ENCODE data around the gene SUPT16H. TPM values are rescaled to one million over a fixed set of nuclear protein-coding genes. Genes with fewer than 3 reads are reported as not detected.

The SUPT16H gene
- total RNA-seq, 1 donor from 2014 or later = 46.8 TPM

DNA sequence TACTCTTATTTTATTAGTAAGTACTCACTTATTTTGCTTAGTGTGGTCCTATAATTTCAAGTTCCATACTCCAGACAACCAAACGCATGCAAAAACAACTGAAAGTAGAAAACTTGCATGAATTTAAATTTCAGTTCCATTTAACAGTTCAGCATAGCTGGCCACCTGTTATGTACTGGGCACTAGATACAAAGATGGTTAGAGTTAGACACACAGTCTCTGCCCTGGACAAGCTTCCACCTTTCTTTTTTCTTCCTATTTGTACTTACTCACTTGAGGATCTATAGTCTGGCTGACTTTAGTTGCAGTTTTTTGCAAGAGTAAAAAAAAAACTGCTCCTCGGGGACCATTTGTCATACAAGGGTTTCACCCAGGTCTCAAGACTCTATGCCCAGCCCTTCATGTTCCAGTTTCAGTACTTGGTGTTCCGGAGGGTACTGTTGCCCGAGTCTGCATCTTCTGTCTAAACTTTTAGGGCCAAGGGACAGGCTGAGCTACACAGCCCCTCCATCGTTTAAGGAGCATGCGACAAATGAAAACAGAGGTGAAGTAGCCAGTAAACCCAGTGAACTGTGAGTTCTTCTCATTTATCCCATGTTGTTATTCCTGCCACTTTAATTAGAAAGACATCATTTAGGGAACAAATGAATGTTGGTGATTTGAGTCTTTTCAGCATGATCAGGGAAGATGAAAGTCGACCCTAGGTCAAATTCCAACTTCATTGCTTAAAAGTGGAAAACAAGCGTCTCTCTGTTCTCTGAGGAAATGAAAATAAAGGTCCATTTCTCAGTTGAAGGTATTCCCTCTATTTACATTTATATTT lies 81.6 kb downstream of the SUPT16H start:
- no peak for DNase-seq (ENCODE audit: low spot score)

Other genes starting within 250 kb of the SUPT16H start
- gene OR5AU1, start 228.0 kb downstream of the SUPT16H start, total RNA-seq = not detected
- 402 TPM for gene HNRNPC, start 114.6 kb downstream of the SUPT16H start, total RNA-seq
- 0.49 TPM for gene RPGRIP1, start 103.9 kb downstream of the SUPT16H start, total RNA-seq
- gene CHD8, start 72.1 kb upstream of the SUPT16H start, total RNA-seq = 75.9 TPM
- gene RAB2B, start 92.9 kb upstream of the SUPT16H start, total RNA-seq = 20.6 TPM
- gene TOX4, start 93.2 kb upstream of the SUPT16H start, total RNA-seq = 66.7 TPM
- 37.5 TPM for gene METTL3, start 127.3 kb upstream of the SUPT16H start, total RNA-seq
- 8.3 TPM for gene SALL2, start 142.3 kb upstream of the SUPT16H start, total RNA-seq
- gene OR10G3, start 196.1 kb upstream of the SUPT16H start, total RNA-seq = not detected

All from mucosa of gallbladder (tissue), 1 donor.